ENCODE results near the gene AUP1.

DNA sequence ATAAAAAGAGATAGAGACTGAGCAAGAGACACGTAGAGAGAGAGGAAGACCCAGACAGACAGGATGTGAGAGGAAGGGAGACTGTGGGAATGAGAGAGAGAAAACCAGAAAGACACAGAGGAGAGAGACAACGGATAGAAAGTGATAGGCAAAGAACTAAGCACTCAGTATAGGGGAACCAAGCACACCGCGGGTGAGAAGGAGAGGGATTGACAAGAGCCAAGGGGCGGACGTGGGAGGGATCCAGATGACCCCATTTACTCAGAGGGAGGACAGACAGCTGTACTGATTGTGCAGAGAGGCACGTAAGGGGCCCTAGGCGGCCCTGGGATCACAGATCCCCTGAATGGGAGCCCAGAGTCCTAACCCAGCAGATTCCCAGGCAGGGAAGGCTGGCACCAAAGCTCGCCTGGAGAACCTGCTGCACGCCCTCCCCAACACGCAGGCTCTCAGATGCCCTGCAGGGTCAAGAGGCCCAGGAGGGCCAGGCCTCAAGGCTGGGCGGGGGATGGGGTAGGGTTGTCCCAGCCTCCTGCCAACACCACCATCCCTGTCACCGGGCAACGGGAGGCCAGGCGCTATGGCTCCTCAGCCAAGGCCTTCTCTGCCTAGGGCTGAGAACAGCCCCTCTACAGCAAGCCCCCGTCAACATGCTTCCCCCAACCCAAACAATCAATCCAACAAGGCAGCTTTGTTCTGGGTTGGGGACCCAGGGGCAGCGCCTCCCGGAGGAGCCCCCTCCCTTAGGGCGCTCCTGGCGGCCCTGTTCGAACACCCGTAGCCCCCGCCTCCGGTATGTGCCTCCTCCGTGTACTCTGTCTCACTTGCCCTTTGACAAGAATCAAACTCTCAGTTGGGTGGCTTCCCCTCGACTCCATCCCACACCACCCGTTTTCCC is 23.7 kb upstream of the AUP1 start:
- TF ChIP-seq, protein P1, sequence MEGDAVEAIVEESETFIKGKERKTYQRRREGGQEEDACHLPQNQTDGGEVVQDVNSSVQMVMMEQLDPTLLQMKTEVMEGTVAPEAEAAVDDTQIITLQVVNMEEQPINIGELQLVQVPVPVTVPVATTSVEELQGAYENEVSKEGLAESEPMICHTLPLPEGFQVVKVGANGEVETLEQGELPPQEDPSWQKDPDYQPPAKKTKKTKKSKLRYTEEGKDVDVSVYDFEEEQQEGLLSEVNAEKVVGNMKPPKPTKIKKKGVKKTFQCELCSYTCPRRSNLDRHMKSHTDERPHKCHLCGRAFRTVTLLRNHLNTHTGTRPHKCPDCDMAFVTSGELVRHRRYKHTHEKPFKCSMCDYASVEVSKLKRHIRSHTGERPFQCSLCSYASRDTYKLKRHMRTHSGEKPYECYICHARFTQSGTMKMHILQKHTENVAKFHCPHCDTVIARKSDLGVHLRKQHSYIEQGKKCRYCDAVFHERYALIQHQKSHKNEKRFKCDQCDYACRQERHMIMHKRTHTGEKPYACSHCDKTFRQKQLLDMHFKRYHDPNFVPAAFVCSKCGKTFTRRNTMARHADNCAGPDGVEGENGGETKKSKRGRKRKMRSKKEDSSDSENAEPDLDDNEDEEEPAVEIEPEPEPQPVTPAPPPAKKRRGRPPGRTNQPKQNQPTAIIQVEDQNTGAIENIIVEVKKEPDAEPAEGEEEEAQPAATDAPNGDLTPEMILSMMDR (IDR thresholded peaks at IDR 0.05; ENCODE audit: control extremely low read depth in 1 of 3, insufficient read depth in 1 of 3, low read depth in 1 of 3, low read length in 3 of 3): no peak
- TF ChIP-seq PHF8 (conservative IDR thresholded peaks at IDR 0.05; ENCODE audit: low read depth, low read length): no peak
